GM19193 (cell line): Measurements from ENCODE around the gene PRRG2.

Experiments
- POLR2A ChIP-seq: IDR thresholded peaks from 4 replicates; pipeline ENCODE4 v1.6.1; 2011; ENCODE audit not compliant: insufficient read depth, insufficient read length; ENCODE audit errors: extremely low read depth

The PRRG2 gene

GRCh38 chr19:49602806-49603205 is 21.7 kb downstream of the PRRG2 start:
- TF ChIP-seq POLR2A: no peak

GRCh38 chr19:49605605-49606004 is 24.5 kb downstream of the PRRG2 start:
- no peak for TF ChIP-seq POLR2A

- no peak for TF ChIP-seq POLR2A
Measured at GRCh38 chr19:49609499-49610092, 28.5 kb downstream of the PRRG2 start.

GRCh38 chr19:49613374-49613773 is 32.3 kb downstream of the PRRG2 start:
- TF ChIP-seq POLR2A: no peak

- no peak for TF ChIP-seq POLR2A
Measured at GRCh38 chr19:49614096-49614833, 33.1 kb downstream of the PRRG2 start.

GRCh38 chr19:49615861-49616260 is 34.7 kb downstream of the PRRG2 start:
- no peak for TF ChIP-seq POLR2A

GRCh38 chr19:49616532-49616931 is 35.4 kb downstream of the PRRG2 start:
- TF ChIP-seq POLR2A: no peak

- TF ChIP-seq POLR2A: no peak
Measured at GRCh38 chr19:49616945-49617344, 35.8 kb downstream of the PRRG2 start.

GRCh38 chr19:49624967-49625910 is 44.1 kb downstream of the PRRG2 start:
- TF ChIP-seq POLR2A: no peak

GRCh38 chr19:49626226-49626625 is 45.1 kb downstream of the PRRG2 start:
- no peak for TF ChIP-seq POLR2A

GRCh38 chr19:49629659-49630058 is 48.5 kb downstream of the PRRG2 start:
- no peak for TF ChIP-seq POLR2A

GRCh38 chr19:49631014-49631588 is 50.0 kb downstream of the PRRG2 start:
- no peak for TF ChIP-seq POLR2A

- no peak for TF ChIP-seq POLR2A
Measured at GRCh38 chr19:49631610-49632192, 50.6 kb downstream of the PRRG2 start.

GRCh38 chr19:49632576-49632975 is 51.5 kb downstream of the PRRG2 start:
- TF ChIP-seq POLR2A: no peak
